ENCODE data around the gene HSF5. TPM values are rescaled to one million over a fixed set of nuclear protein-coding genes. Genes with fewer than 3 reads are reported as not detected.

The HSF5 gene
- total RNA-seq, 1 donor from 2014 or later, result 0.05 TPM

DNA sequence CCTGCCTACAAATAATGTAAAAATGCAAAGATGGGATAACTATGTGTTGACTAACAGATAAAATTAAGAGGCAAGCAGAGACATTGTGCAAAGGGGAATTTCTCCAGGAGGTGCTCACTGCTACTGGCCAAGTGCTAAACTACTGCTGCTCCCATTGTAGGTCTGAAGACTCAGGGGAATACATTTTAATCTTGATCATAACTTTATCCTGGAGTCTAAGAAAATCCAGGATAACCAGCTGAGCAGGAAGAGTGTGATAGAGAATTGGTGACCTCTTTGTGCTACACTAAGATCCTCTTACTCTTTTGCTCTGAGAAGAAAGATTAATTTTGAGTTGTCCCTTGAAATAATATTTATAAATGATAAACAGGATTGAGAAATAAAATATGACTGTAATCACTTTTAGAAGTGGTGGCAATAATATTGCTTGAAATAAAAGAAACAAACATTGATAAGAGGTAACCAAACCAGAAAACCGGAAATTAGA is 76.8 kb downstream of the HSF5 start:
- Mint-ChIP-seq H3K9me3 (no peaks in the 10 kb centered on the region), H3K4me3 (no peak overlapping the region), H3K27me3 (ENCODE audit: low read depth) (peaks cover 7% of the 10 kb centered on the region), H3K27ac (ENCODE audit: unreplicated experiment) (no peak overlapping the region), H3K36me3 (ENCODE audit: low read depth) (no peaks in the 10 kb centered on the region), H3K4me1 (peaks cover 7% of the 10 kb centered on the region)
- no peak for DNase-seq (ENCODE audit: low read depth, low spot score)
- TF ChIP-seq, protein P1, sequence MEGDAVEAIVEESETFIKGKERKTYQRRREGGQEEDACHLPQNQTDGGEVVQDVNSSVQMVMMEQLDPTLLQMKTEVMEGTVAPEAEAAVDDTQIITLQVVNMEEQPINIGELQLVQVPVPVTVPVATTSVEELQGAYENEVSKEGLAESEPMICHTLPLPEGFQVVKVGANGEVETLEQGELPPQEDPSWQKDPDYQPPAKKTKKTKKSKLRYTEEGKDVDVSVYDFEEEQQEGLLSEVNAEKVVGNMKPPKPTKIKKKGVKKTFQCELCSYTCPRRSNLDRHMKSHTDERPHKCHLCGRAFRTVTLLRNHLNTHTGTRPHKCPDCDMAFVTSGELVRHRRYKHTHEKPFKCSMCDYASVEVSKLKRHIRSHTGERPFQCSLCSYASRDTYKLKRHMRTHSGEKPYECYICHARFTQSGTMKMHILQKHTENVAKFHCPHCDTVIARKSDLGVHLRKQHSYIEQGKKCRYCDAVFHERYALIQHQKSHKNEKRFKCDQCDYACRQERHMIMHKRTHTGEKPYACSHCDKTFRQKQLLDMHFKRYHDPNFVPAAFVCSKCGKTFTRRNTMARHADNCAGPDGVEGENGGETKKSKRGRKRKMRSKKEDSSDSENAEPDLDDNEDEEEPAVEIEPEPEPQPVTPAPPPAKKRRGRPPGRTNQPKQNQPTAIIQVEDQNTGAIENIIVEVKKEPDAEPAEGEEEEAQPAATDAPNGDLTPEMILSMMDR (conservative IDR thresholded peaks at IDR 0.05), result no peak

DNA sequence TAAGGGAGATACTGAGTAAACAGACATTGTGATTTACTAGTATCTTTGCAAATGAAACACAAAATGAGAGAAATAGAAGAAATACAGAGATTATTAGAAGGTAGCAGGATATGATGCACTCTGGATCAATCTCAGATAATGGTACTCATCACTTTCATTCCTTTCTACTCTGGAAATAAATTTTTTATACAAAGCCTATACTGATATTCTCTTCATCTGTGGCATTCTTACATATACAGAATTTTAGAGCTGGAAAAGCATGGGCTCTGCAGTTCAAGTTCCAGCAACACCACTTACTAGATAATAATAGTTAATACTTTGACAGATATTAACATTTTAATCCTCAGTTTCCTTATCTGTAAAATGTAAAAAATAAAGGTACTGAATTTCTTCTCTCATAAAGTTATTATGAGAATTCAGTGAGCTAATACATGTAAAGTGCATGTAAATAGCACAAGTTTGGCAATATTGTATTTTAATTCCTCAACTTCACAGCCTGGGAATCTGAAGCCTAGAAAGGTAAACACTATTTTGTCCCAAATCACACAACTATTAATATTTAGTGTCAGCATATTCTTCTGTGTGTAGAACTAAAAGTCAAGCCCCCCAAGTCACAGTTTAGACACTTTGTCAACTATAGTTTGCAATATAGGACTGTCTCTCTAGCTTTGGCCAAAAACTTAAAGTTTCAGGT is 77.3 kb downstream of the HSF5 start:
- TF ChIP-seq, protein P1 (conservative IDR thresholded peaks at IDR 0.05), result no peak
- no peak for DNase-seq (ENCODE audit: low read depth, low spot score)
- Mint-ChIP-seq H3K9me3 (no peaks in the 10 kb centered on the region), H3K27ac (ENCODE audit: unreplicated experiment) (no peak overlapping the region), H3K4me3 (no peak overlapping the region), H3K36me3 (ENCODE audit: low read depth) (no peaks in the 10 kb centered on the region), H3K27me3 (ENCODE audit: low read depth) (peaks cover 7% of the 10 kb centered on the region), H3K4me1 (peaks cover 5% of the 10 kb centered on the region)

DNA sequence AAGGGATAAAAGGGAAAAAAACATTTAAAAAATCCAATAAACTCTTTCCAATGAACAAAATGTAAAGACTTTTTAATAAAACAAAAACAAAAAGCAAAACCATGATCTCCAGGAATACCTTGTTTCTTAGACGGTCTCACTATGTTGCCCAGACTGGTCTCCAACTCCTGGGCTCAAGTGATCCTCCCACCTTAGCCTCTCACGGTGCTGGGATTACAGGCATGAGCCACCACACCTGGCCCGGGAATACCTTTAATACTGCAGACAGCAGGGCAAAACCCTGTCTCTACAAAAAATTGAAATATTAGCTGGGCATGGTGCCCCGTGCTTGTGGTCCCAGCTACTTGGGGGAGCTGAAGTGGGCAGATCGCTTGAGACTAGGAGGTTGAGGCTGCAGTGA is 78.8 kb downstream of the HSF5 start:
- no peaks in the 10 kb centered on the region for H3K9me3 Mint-ChIP-seq
- TF ChIP-seq, protein P1 (conservative IDR thresholded peaks at IDR 0.05), result no peak
- H3K4me3 Mint-ChIP-seq, result no peak overlapping the region
- no peak overlapping the region for H3K27ac Mint-ChIP-seq (ENCODE audit: unreplicated experiment)
- H3K36me3 Mint-ChIP-seq (ENCODE audit: low read depth), result no peaks in the 10 kb centered on the region
- peaks cover 7% of the 10 kb centered on the region for H3K4me1 Mint-ChIP-seq
- DNase-seq (ENCODE audit: low read depth, low spot score), result no peak
- H3K27me3 Mint-ChIP-seq (ENCODE audit: low read depth), result peaks cover 7% of the 10 kb centered on the region

DNA sequence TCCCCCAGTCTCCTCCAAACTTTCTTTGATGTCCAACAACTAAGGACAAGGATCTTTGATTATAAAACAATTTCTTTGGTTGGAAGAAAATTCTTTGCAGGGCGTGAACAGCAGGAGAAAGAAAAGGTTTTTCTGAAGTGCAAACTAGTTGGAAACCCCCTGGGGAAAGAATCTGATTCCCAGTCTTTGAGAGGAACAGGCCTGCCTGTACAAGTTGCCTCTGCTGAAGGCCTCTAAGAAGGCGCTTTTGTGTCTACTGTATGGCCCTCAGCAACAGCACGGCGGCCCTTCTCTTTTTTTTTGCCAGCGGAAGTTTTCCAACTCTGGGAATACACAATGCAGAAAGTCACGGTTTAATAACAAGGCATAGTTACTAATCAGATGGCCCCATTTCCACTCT is 84.9 kb downstream of the HSF5 start:
- Mint-ChIP-seq H3K27me3 (ENCODE audit: low read depth) (no peaks in the 10 kb centered on the region), H3K9me3 (no peaks in the 10 kb centered on the region), H3K27ac (ENCODE audit: unreplicated experiment) (peak overlapping the region; percentile 85), H3K4me3 (peak overlapping the region; percentile 64), H3K36me3 (ENCODE audit: low read depth) (no peaks in the 10 kb centered on the region), H3K4me1 (peaks cover 34% of the 10 kb centered on the region)
- TF ChIP-seq, protein P1 (conservative IDR thresholded peaks at IDR 0.05), result no peak
- DNase-seq (ENCODE audit: low read depth, low spot score), result no peak

DNA sequence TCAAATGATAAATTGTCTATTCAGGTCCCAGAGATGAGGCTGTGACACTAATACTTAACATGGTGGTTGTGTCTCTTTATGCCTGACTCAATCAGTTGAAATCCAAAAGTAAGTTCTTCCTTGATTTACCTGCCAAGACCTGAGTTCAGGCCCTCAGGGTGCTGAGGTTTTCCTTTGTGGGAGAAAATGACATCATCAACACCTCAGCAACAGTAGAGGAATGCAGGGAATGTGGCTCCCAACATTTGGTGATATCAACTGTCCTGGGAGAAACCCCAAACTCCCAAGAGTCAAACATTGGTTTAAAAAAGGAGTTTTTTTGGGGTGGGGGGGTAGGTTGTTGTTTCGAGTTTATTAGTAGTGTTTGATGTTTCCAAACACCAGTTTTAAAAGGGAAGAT is 85.5 kb downstream of the HSF5 start:
- no peak for DNase-seq (ENCODE audit: low read depth, low spot score)
- TF ChIP-seq, protein P1 (conservative IDR thresholded peaks at IDR 0.05), result no peak
- no peaks in the 10 kb centered on the region for H3K27me3 Mint-ChIP-seq (ENCODE audit: low read depth)
- H3K36me3 Mint-ChIP-seq (ENCODE audit: low read depth), result no peaks in the 10 kb centered on the region
- peaks cover 34% of the 10 kb centered on the region for H3K4me1 Mint-ChIP-seq
- peak overlapping the region; percentile 69 for H3K27ac Mint-ChIP-seq (ENCODE audit: unreplicated experiment)
- H3K9me3 Mint-ChIP-seq, result no peaks in the 10 kb centered on the region
- H3K4me3 Mint-ChIP-seq, result no peak overlapping the region

Data from neural crest cell (in vitro differentiated cells).